GM18867 (cell line): ENCODE measurements around the gene CCDC85C.

ENCODE experiments used
- ATAC-seq: cut with Tn5 transposase; IDR thresholded peaks from one replicate; pipeline ENCODE4 v1.9.1; 2021; ENCODE audit warnings: mild to moderate bottlenecking, moderate library complexity; ENCODE audit not compliant: unreplicated experiment

Gene CCDC85C

GRCh38 chr14:99560922-99561683 lies 42.9 kb downstream of the CCDC85C start:
- ATAC-seq = no peak

- ATAC-seq = no peak
These were observed 43.6 kb downstream of the CCDC85C start for GRCh38 chr14:99560403-99560802.

- no peak for ATAC-seq
These were observed 44.6 kb downstream of the CCDC85C start for GRCh38 chr14:99559286-99559990.

- no peak for ATAC-seq
These were observed 47.7 kb downstream of the CCDC85C start for GRCh38 chr14:99556134-99556791.

GRCh38 chr14:99554757-99555531 lies 49.1 kb downstream of the CCDC85C start:
- ATAC-seq = no peak

- ATAC-seq = no peak
These were observed 49.8 kb downstream of the CCDC85C start for GRCh38 chr14:99554184-99554583.

GRCh38 chr14:99552572-99553216 lies 51.3 kb downstream of the CCDC85C start:
- ATAC-seq = no peak

GRCh38 chr14:99552021-99552553 lies 51.9 kb downstream of the CCDC85C start:
- ATAC-seq = no peak

GRCh38 chr14:99551034-99551922 lies 52.7 kb downstream of the CCDC85C start:
- no peak for ATAC-seq

- no peak for ATAC-seq
These were observed 53.5 kb downstream of the CCDC85C start for GRCh38 chr14:99550387-99550992.

GRCh38 chr14:99549684-99550083 lies 54.3 kb downstream of the CCDC85C start:
- no peak for ATAC-seq

- no peak for ATAC-seq
These were observed 55.0 kb downstream of the CCDC85C start for GRCh38 chr14:99548871-99549515.

- ATAC-seq = no peak
These were observed 55.8 kb downstream of the CCDC85C start for GRCh38 chr14:99548255-99548654.

- no peak for ATAC-seq
These were observed 57.6 kb downstream of the CCDC85C start for GRCh38 chr14:99546234-99546879.

- ATAC-seq = no peak
These were observed 58.4 kb downstream of the CCDC85C start for GRCh38 chr14:99545586-99545985.

GRCh38 chr14:99544991-99545390 lies 59.0 kb downstream of the CCDC85C start:
- ATAC-seq = no peak

- no peak for ATAC-seq
These were observed 60.0 kb downstream of the CCDC85C start for GRCh38 chr14:99543985-99544384.

GRCh38 chr14:99543370-99543769 lies 60.6 kb downstream of the CCDC85C start:
- no peak for ATAC-seq
